Stimulated activated CD4-positive, alpha-beta T cell treated with anti-CD3 and anti-CD28 coated beads, Interleukin-12 subunit alpha, Interleukin-12 subunit beta, amount 100 ng/mL, for 4 hours (primary cell): Measurements from ENCODE around the gene ZG16.
"Not testable (repeated sequence)": the region's sequence is repeated elsewhere in the genome, so short reads cannot be mapped to it uniquely, and the experiment has no call there.

Source experiments
- DNase-seq: peaks from one replicate; pipeline ENCODE4 v3.0.0-alpha.2; 2020

Gene ZG16

GRCh38 chr16:29753516-29753915, 24.5 kb upstream of the ZG16 start:
- no peak for DNase-seq

GRCh38 chr16:29756654-29757053, 21.4 kb upstream of the ZG16 start:
- DNase-seq, result no peak

GRCh38 chr16:29757086-29757485, 21.0 kb upstream of the ZG16 start:
- DNase-seq, result not testable (repeated sequence)

GRCh38 chr16:29757950-29758466, 20.0 kb upstream of the ZG16 start:
- no peak for DNase-seq

GRCh38 chr16:29760567-29761279, 17.3 kb upstream of the ZG16 start:
- no peak for DNase-seq

- not testable (repeated sequence) for DNase-seq
Observed at GRCh38 chr16:29761280-29761651, 16.8 kb upstream of the ZG16 start.

GRCh38 chr16:29761882-29762281, 16.2 kb upstream of the ZG16 start:
- DNase-seq, result no peak

GRCh38 chr16:29763326-29763725, 14.7 kb upstream of the ZG16 start:
- DNase-seq, result no peak

- DNase-seq, result no peak
Observed at GRCh38 chr16:29765167-29766032, 12.7 kb upstream of the ZG16 start.

GRCh38 chr16:29766571-29766970, 11.5 kb upstream of the ZG16 start:
- DNase-seq, result no peak

GRCh38 chr16:29767062-29767461, 11.0 kb upstream of the ZG16 start:
- no peak for DNase-seq

GRCh38 chr16:29769507-29769906, 8.5 kb upstream of the ZG16 start:
- no peak for DNase-seq

- DNase-seq, result no peak
Observed at GRCh38 chr16:29770250-29770929, 7.7 kb upstream of the ZG16 start.

GRCh38 chr16:29772330-29772729, 5.7 kb upstream of the ZG16 start:
- DNase-seq, result not testable (repeated sequence)

GRCh38 chr16:29774730-29775129, 3.3 kb upstream of the ZG16 start:
- DNase-seq, result no peak

- no peak for DNase-seq
Observed at GRCh38 chr16:29775742-29776408, 2.2 kb upstream of the ZG16 start.

GRCh38 chr16:29779474-29779873, 1.4 kb downstream of the ZG16 start:
- no peak for DNase-seq

- not testable (repeated sequence) for DNase-seq
Observed at GRCh38 chr16:29783094-29783953, 5.3 kb downstream of the ZG16 start.

- no peak for DNase-seq
Observed at GRCh38 chr16:29784157-29784556, 6.1 kb downstream of the ZG16 start.

GRCh38 chr16:29784901-29785500, 6.9 kb downstream of the ZG16 start:
- DNase-seq, result peak; percentile 68

- DNase-seq, result not testable (repeated sequence)
Observed at GRCh38 chr16:29787155-29787554, 9.1 kb downstream of the ZG16 start.
